ENCODE data around the gene CBY1. TPM values are rescaled to one million over a fixed set of nuclear protein-coding genes. Genes with fewer than 3 reads are reported as not detected.
A peak's percentile ranks its signal among the peaks of the same experiment; 100 is the strongest.

Gene CBY1
- total and polyA plus RNA-seq, 10 of the 15 experiments (the other 5 are each of a cell fraction or from before 2014, with no cell fraction given), result 7.3 to 18.6 (median 11.9) TPM

DNA sequence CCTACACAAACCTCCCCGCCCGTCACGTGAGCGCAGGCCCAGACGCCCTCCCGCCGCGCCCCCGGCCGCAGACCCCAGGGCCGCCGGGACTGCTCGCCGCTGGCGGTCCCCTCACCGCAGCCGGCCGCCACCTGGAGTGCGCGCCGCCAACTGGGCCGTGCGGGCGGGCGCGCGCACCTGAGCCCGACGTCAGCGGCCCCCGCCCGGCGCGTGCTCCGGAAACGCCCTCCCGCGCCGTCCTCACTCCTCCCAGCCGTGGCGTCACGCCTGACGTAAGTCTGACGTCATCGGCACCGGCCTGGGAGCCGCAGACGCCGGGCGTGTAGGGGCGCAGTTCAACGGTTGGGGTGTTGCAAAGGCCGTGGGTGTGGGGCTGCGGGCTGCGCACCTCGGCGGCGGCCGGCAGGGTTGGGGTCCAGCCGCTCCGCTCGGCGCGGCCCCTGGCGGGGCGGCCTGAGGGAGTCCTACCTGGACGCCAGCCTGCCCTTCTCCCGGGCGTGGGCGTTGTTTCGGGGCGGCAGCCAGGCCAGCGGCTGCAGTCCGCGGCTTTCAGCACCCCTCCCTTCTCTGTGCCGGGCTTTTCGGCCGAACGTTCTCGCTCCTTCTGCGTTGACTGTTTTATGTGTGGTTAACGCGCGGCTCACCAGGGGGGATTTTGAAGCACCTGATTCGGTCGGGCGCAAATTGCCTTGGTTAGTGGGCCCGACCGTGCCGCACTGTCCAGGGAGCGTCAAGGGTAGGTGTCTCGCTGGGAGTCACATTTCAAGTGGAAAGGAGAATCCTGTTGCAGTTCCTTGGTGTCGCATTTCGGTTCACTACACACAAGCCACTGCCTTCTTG is 44.6 kb downstream of the CBY1 start, which contains the start of gene JOSD1 (continued):
- TF ChIP-seq ZZZ3 (IDR thresholded peaks at IDR 0.05; ENCODE audit: control insufficient read depth, insufficient read length, low read depth), result no peak
- TF ChIP-seq, protein P1, sequence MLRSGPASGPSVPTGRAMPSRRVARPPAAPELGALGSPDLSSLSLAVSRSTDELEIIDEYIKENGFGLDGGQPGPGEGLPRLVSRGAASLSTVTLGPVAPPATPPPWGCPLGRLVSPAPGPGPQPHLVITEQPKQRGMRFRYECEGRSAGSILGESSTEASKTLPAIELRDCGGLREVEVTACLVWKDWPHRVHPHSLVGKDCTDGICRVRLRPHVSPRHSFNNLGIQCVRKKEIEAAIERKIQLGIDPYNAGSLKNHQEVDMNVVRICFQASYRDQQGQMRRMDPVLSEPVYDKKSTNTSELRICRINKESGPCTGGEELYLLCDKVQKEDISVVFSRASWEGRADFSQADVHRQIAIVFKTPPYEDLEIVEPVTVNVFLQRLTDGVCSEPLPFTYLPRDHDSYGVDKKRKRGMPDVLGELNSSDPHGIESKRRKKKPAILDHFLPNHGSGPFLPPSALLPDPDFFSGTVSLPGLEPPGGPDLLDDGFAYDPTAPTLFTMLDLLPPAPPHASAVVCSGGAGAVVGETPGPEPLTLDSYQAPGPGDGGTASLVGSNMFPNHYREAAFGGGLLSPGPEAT (IDR thresholded peaks at IDR 0.05; ENCODE audit: low read depth), result peak; percentile 70; the same call in 1 of the 2 replicates
- TF ChIP-seq CBX5 (IDR thresholded peaks at IDR 0.05; ENCODE audit: low read depth), result no peak
- no peak; the same call in none of the 2 replicates for TF ChIP-seq MXI1 (IDR thresholded peaks at IDR 0.05; ENCODE audit: low read depth, low read length)
- TF ChIP-seq SUZ12 (IDR thresholded peaks at IDR 0.05; ENCODE audit: unreplicated experiment), result no peak
- TF ChIP-seq KDM1A (IDR thresholded peaks at IDR 0.05; ENCODE audit: borderline replicate concordance), result no peak
- peak; percentile 77; the same call in 1 of the 2 replicates for TF ChIP-seq TCF3 (IDR thresholded peaks at IDR 0.05; ENCODE audit: borderline replicate concordance, insufficient read depth, low read depth, low read length)
- peak; percentile 45 to 59; a peak in 3 of 4 replicates for TF ChIP-seq IKZF2 (IDR thresholded peaks at IDR 0.05)
- peak; percentile 57; the same call in 1 of the 2 replicates for TF ChIP-seq SMARCA5 (IDR thresholded peaks at IDR 0.05)
- TF ChIP-seq SIX5 (IDR thresholded peaks at IDR 0.05; ENCODE audit: low read depth, low read length, severe bottlenecking), result no peak
- TF ChIP-seq CBX3 (IDR thresholded peaks at IDR 0.05; ENCODE audit: borderline replicate concordance, low read depth), result no peak
- no peak for TF ChIP-seq NFXL1 (IDR thresholded peaks at IDR 0.05; ENCODE audit: borderline replicate concordance)
- no peak for TF ChIP-seq TCF7 (IDR thresholded peaks at IDR 0.05; ENCODE audit: borderline replicate concordance)
- TF ChIP-seq KAT2A (conservative IDR thresholded peaks at IDR 0.05; ENCODE audit: control insufficient read depth, low read depth, low read length), result no peak
- TF ChIP-seq CBFB (IDR thresholded peaks at IDR 0.05; ENCODE audit: low read depth), result peak; percentile 85
- no peak for TF ChIP-seq CHD4 (IDR thresholded peaks at IDR 0.05)
- 0 out of 2 replicates have a peak, but pooled peaks have one; percentile 18 for TF ChIP-seq EED (IDR thresholded peaks at IDR 0.05; ENCODE audit: low read depth)
- peak; percentile 91 for TF ChIP-seq NR2F1 (conservative IDR thresholded peaks at IDR 0.05)
- TF ChIP-seq, protein P2, sequence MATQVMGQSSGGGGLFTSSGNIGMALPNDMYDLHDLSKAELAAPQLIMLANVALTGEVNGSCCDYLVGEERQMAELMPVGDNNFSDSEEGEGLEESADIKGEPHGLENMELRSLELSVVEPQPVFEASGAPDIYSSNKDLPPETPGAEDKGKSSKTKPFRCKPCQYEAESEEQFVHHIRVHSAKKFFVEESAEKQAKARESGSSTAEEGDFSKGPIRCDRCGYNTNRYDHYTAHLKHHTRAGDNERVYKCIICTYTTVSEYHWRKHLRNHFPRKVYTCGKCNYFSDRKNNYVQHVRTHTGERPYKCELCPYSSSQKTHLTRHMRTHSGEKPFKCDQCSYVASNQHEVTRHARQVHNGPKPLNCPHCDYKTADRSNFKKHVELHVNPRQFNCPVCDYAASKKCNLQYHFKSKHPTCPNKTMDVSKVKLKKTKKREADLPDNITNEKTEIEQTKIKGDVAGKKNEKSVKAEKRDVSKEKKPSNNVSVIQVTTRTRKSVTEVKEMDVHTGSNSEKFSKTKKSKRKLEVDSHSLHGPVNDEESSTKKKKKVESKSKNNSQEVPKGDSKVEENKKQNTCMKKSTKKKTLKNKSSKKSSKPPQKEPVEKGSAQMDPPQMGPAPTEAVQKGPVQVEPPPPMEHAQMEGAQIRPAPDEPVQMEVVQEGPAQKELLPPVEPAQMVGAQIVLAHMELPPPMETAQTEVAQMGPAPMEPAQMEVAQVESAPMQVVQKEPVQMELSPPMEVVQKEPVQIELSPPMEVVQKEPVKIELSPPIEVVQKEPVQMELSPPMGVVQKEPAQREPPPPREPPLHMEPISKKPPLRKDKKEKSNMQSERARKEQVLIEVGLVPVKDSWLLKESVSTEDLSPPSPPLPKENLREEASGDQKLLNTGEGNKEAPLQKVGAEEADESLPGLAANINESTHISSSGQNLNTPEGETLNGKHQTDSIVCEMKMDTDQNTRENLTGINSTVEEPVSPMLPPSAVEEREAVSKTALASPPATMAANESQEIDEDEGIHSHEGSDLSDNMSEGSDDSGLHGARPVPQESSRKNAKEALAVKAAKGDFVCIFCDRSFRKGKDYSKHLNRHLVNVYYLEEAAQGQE (IDR thresholded peaks at IDR 0.05; ENCODE audit: low read depth, low read length), result no peak
- peak; percentile 99 for TF ChIP-seq CREB1 (IDR thresholded peaks at IDR 0.05; ENCODE audit: low read depth)
- TF ChIP-seq, protein P3, sequence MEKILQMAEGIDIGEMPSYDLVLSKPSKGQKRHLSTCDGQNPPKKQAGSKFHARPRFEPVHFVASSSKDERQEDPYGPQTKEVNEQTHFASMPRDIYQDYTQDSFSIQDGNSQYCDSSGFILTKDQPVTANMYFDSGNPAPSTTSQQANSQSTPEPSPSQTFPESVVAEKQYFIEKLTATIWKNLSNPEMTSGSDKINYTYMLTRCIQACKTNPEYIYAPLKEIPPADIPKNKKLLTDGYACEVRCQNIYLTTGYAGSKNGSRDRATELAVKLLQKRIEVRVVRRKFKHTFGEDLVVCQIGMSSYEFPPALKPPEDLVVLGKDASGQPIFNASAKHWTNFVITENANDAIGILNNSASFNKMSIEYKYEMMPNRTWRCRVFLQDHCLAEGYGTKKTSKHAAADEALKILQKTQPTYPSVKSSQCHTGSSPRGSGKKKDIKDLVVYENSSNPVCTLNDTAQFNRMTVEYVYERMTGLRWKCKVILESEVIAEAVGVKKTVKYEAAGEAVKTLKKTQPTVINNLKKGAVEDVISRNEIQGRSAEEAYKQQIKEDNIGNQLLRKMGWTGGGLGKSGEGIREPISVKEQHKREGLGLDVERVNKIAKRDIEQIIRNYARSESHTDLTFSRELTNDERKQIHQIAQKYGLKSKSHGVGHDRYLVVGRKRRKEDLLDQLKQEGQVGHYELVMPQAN (conservative IDR thresholded peaks at IDR 0.05), result peak; percentile 79
- TF ChIP-seq CHD1 (IDR thresholded peaks at IDR 0.05; ENCODE audit: low read depth, low read length), result no peak
- TF ChIP-seq RAD21 (IDR thresholded peaks at IDR 0.05; ENCODE audit: insufficient read depth, low read depth, low read length), result no peak
- TF ChIP-seq BCL11A (IDR thresholded peaks at IDR 0.05; ENCODE audit: low read depth, low read length), result no peak
- TF ChIP-seq PML (IDR thresholded peaks at IDR 0.05; ENCODE audit: low read length), result peak; percentile 84; the same call in 1 of the 2 replicates
